T1000 (cell line): Measurements from ENCODE around the gene IRF1.
"Not testable (repeated sequence)": the region's sequence is repeated elsewhere in the genome, so short reads cannot be mapped to it uniquely, and the experiment has no call there.

ENCODE experiments used
- DNase-seq: peaks from one replicate; lab custom pipeline; 2025; ENCODE audit warnings: mixed read lengths; lab: John Stamatoyannopoulos, UW

Gene IRF1

GRCh38 chr5:132487095-132487428 is 3.5 kb downstream of the IRF1 start:
- no peak for DNase-seq

- DNase-seq: no peak
These were observed 4.1 kb downstream of the IRF1 start for GRCh38 chr5:132486318-132487094.

GRCh38 chr5:132485641-132486317 is 4.8 kb downstream of the IRF1 start:
- DNase-seq: no peak

- not testable (repeated sequence) for DNase-seq
These were observed 5.5 kb downstream of the IRF1 start for GRCh38 chr5:132484876-132485640.

DNA sequence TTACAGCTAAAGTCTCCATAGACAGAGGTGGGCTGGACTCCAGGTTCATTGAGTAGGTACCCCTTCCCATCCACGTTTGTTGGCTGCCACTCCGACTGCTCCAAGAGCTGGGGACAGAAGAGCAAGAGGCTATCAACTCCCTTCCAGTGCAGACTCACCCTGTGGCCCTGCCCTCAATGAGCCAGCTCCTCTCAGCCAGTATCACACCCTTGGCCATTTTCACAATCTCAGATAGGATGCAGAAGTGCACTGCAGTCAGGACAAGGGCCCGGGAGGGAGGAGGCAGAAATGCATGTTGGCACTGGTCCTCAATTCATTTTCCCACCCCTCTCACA is 6.2 kb downstream of the IRF1 start:
- no peak for DNase-seq

GRCh38 chr5:132483661-132484390 is 6.7 kb downstream of the IRF1 start:
- DNase-seq: no peak

DNA sequence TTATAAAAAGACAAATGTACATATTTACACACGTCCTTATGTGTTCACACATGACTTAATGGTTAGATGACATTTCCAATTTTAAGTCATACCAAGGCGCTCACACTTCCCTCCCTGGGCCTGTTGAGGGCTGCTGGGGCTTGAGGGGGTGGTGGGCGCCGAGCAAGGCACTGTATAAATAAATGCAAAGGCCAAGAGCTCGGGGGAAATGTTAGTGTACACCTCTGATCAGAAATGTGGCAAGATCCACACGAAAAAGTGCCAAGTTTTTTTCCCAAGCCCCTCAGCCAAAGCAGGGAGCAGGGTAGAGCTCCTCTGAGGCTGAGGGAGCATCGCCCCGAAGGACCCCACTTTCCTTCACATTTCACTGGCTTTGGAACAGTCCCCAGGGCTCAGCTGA is 7.5 kb downstream of the IRF1 start:
- DNase-seq: no peak

GRCh38 chr5:132481596-132482211 is 8.9 kb downstream of the IRF1 start:
- DNase-seq: no peak

GRCh38 chr5:132480893-132481595 is 9.5 kb downstream of the IRF1 start:
- DNase-seq: no peak

DNA sequence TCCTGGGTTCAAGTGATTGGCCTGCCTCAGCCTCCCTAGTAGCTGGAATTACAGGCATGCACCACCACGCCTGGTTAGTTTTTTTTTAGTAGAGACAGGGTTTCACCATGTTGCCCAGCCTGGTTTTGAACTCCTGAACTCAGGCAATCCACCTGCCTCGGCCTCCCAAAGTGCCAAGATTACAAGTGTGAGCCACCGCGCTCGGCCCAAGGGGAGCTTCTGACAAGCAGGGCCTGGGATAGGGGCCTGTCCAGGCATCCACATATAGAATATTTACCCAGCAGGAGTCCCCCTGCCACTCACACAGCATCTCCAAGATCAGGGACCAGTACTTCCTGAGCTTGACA is 10.1 kb downstream of the IRF1 start:
- DNase-seq: no peak

- DNase-seq: no peak
These were observed 10.5 kb downstream of the IRF1 start for GRCh38 chr5:132480042-132480441.

DNA sequence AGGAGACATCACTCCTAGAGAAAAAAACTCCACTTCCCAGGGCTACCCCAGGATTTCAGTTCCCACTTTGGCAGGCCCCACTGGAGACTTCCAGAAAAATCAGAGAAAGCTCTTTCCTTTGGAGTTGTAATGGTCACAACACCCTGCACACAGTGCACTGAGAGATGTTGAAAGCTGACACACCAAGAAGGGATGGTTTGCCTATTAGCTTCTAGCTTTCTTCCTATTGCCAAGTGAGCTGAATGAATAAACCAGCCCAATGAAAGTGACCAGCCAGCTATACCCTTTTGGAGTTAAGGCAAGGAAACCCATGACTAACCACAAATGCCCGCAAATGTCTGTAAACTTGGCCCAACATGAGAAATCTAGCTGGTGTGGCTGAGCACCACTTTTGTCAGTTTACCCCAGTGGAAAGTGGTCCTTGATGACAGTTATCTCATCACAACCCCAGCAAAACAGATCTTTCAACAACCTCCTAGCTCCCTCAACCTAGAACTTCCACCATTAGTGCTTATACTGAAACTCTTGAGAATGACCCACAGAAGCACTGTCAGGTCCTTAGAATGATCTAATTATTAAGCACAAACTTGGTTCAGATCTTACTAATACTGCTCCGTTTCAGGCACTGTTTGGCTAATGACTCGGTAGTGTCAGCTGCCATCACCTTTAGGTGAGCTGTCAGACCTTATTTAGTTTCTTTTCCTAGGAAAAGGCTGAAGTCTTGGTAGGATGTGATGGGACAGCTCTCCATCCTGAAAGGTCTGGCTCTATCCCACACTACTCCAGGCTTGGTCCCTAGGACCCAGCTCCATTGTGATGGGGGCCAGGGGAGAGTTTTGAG is 11.2 kb downstream of the IRF1 start:
- DNase-seq: no peak

DNA sequence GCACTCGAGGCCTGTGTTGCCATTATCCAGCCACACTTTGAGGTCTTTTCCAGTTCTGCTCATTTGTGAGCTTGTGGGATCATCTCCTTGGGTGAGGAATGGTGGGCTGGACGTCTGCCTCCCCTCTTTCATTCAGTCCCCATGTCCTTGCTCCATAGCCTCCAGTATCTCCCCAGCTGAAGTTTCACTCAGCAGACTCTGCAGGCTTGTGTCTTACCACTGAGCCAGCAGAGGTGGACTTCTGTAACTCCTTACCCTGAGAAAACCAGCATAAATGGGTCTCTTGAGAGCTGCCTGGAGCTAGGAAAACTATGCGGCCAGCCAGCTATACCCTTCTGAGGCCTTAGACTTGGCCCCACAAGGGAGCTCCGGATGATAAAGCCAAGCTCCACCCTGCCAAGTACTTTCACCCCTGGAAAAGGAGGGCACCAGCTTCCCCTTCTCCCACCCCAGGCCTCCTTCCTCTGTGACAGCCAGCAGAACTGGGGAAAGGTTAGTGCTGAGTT is 12.2 kb downstream of the IRF1 start:
- DNase-seq: no peak

DNA sequence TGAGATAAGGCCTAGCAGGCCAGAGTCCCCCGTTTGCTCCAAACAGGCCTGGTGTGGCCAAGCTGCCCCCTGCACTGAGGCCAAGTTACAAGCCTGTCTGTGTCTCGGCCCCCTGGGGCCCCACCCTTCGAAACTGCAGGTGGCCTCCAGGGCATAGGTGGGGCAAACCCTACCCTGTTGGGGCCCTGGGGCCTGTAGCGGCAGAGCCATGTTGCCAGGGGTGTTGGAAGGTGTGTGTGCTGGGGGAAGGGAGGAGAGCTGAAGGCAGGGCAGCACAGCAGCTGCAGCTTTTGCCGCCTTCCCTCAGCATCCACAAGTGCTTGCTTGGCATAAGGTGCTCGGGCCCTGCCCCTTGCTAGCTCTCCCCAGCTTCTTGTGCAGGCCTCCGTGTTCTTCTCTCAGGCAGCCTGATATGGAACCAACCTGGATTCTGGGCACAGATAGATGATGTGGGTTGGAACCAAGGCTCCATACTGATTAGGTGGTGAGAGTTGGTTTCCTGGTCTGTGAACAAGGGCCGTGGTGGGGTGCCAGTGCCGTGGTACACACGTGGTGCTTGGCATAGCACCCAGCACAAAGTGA is 12.7 kb downstream of the IRF1 start:
- no peak for DNase-seq

GRCh38 chr5:132476876-132477781 is 13.4 kb downstream of the IRF1 start:
- DNase-seq: no peak

DNA sequence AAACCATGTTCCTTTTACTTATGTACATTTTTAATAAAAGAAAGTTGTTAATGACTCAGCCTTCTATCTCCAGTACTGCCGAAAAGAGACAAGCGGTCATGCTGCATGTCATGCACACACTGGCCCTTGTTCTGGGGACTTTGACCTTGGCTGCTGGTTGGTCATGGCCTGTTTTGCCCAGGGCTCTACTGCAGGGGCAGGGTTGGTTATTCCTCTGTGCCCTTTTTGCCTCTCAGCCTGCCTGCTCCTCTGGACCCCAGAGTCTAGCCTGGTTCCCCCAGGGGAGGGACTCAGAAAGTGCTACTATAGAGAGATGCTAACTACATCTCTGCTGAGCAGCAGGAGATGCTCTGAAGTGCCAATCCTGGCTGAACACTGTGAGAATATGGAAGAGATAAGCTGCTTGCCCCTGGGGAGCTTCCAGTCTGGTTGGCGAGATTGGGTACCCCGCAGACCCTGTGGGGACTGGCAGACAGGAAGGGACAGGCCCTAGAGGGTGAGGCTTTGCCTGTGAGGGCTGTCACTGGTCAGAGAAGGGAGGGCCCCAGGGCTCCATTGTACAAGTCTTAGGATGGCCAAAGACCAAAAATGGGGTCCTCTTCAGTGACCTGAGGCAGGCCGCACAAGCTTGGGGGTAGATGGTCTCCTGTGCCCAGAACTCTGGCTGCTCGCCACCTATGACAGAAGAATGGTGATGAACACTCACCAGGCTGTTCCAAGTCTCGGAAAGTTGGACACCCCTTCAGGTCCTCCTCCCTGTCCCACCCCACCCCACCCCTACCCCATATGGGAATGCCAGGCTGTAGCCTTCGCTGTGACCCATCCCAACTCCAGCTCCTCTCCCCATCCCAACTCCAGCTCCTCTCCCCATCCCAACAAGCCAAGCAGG is 14.3 kb downstream of the IRF1 start:
- no peak for DNase-seq

DNA sequence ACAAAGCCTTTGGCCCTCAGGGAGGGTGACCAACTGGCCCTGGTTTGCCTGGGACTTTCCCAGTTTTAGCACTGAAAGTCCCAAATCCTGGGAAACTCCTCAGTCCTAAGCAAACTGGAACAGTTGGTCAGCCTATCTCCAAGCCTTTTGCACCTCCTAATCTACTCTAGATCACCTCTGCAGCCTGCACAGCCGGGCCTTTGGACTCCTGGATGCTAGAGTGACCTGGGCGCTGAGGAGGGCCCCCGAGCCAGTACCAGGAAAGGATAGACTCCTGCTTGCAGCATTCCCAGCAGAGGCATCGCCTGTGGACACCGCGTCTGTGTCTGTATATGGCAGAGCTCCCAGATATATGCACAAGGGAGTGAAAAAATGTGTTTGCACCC is 15.1 kb downstream of the IRF1 start:
- no peak for DNase-seq
